ENCODE data around the gene CDC25A.
A peak's percentile ranks its signal among the peaks of the same experiment; 100 is the strongest.

- TF ChIP-seq CTCF (IDR thresholded peaks at IDR 0.05) = peak in 4 of 6 experiments; percentile 24 to 71 (median 48)
- TF ChIP-seq POLR2A (IDR thresholded peaks at IDR 0.05) = no peak
Measured at GRCh38 chr3:48157950-48158376, 30.3 kb downstream of the CDC25A start.
